OCI-LY3 (cell line): ENCODE results near the gene GHR.

Experiments
- H2AFZ ChIP-seq: fragments of 200-600, 300-600 bp; shearing (Covaris generic); 2 replicates; pipeline ENCODE4 v1.6.0; 2014; ENCODE audit warnings: antibody characterized with exemption, low read depth, low read length
- H3K27ac ChIP-seq: fragments of 200-600, 300-600 bp; sonication (generic); 2 replicates; pipeline ENCODE4 v1.5.1; 2014; ENCODE audit warnings: mild to moderate bottlenecking, low read length, moderate library complexity, mixed read lengths
- H3K27me3 ChIP-seq: fragments of 200-600, 300-600 bp; sonication (generic); 2 replicates; pipeline ENCODE4 v1.6.1; 2014; ENCODE audit warnings: low read depth, low read length, mixed read lengths
- H3K36me3 ChIP-seq: fragments of 200-600, 300-600 bp; sonication (generic); replicated peaks from 2 replicates; pipeline ENCODE3; 2014; ENCODE audit warnings: low read depth, low read length, mixed read lengths
- H3K4me1 ChIP-seq: fragments of 300-600, 200-600 bp; sonication (generic); 2 replicates; pipeline ENCODE4 v1.6.1; 2014; ENCODE audit warnings: low read length, mixed read lengths
- H3K4me2 ChIP-seq: fragments of 200-600, 300-600 bp; sonication (generic); 2 replicates; pipeline ENCODE4 v1.6.1; 2014; ENCODE audit warnings: low read length, mixed read lengths
- H3K4me3 ChIP-seq: fragments of 300-600, 200-600 bp; sonication (generic); 2 replicates; pipeline ENCODE4 v1.5.1; 2014; ENCODE audit warnings: antibody characterized with exemption, mild to moderate bottlenecking, low read length, moderate library complexity
- H3K79me2 ChIP-seq: fragments of 300-600, 200-600 bp; shearing (Covaris generic); 2 replicates; pipeline ENCODE4 v1.6.1; 2014; ENCODE audit warnings: mild to moderate bottlenecking, low read length, mixed read lengths
- H3K9ac ChIP-seq: fragments of 300-600, 200-600 bp; shearing (Covaris generic); 2 replicates; pipeline ENCODE4 v1.6.0; 2014; ENCODE audit warnings: mild to moderate bottlenecking, low read length, moderate library complexity
- H3K9me3 ChIP-seq: fragments of 200-600, 300-600 bp; shearing (Covaris generic); 2 replicates; pipeline ENCODE4 v1.6.1; 2014; ENCODE audit warnings: low read length, mixed read lengths; ENCODE audit not compliant: insufficient read depth
- H4K20me1 ChIP-seq: fragments of 200-600, 300-600 bp; sonication (generic); 2 replicates; pipeline ENCODE4 v1.6.1; 2016; ENCODE audit warnings: low read length, mixed read lengths; ENCODE audit not compliant: insufficient read depth
- CTCF ChIP-seq: fragments of 200-600, 300-600 bp; sonication (generic); IDR thresholded peaks from 2 replicates; pipeline ENCODE4 v1.5.1; 2014; ENCODE audit warnings: antibody characterized with exemption, low read length, low read depth
- EZH2phosphoT487 ChIP-seq: fragments of 200-600 bp; shearing (Covaris generic); IDR thresholded peaks from 2 replicates; pipeline ENCODE4 v1.6.1; 2018; ENCODE audit warnings: antibody characterized with exemption, mixed run types, low read depth

GHR gene

DNA sequence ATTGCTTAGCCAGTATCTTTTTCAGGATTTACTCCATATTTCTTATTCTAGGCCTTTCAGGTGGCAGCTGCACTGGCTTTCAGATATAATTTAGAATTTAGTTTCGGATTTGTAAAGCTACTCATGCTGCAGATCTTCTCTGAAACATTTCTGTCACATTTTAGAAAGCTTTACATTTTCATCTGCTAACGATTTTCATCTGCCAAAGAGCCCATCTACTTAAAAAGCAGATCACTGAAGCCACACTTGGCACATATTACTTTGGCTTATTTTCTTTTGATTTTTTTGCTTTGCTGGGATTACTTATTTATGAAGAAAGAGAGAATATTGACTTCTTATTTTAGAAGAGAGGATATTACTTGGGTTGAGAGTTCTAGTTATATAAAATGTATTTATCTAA lies 98.2 kb downstream of the GHR start:
- no peaks in the 10 kb centered on the region for H3K4me1 ChIP-seq
- H3K79me2 ChIP-seq, result no peaks in the 10 kb centered on the region
- H3K27ac ChIP-seq, result no peak overlapping the region
- no peaks in the 10 kb centered on the region for H3K27me3 ChIP-seq
- H3K9me3 ChIP-seq, result no peaks in the 10 kb centered on the region
- no peak overlapping the region for H2AFZ ChIP-seq
- no peak for TF ChIP-seq EZH2phosphoT487
- TF ChIP-seq CTCF, result no peak
- H3K4me2 ChIP-seq, result no peak overlapping the region
- no peak overlapping the region for H3K4me3 ChIP-seq
- H4K20me1 ChIP-seq, result no peaks in the 10 kb centered on the region
- H3K9ac ChIP-seq, result no peak overlapping the region
- H3K36me3 ChIP-seq, result no peaks in the 10 kb centered on the region

DNA sequence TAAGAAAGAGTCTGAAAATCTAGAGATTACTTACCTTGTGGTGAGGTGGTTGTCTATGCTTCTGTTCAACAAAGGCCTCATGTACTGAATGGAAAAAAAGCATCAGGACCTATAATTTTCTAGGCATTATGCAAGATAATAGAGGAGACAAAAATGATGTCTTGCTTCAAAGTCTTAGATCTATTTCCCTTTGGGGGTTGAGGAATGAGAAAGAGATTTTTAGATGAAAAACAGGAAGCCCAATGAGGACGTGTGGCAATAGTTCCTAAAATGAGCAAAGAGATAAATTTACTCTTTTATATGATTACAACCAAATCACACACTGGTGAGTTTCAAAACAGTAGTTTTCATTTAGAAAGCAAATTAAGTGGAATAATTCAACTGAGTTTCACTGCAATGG lies 99.5 kb downstream of the GHR start:
- H3K4me2 ChIP-seq, result no peak overlapping the region
- no peak overlapping the region for H3K27ac ChIP-seq
- H3K27me3 ChIP-seq, result no peaks in the 10 kb centered on the region
- no peaks in the 10 kb centered on the region for H3K4me1 ChIP-seq
- no peak overlapping the region for H3K4me3 ChIP-seq
- no peaks in the 10 kb centered on the region for H4K20me1 ChIP-seq
- TF ChIP-seq EZH2phosphoT487, result no peak
- no peak for TF ChIP-seq CTCF
- no peak overlapping the region for H3K9ac ChIP-seq
- no peaks in the 10 kb centered on the region for H3K36me3 ChIP-seq
- H2AFZ ChIP-seq, result no peak overlapping the region
- H3K79me2 ChIP-seq, result no peaks in the 10 kb centered on the region
- H3K9me3 ChIP-seq, result no peaks in the 10 kb centered on the region

DNA sequence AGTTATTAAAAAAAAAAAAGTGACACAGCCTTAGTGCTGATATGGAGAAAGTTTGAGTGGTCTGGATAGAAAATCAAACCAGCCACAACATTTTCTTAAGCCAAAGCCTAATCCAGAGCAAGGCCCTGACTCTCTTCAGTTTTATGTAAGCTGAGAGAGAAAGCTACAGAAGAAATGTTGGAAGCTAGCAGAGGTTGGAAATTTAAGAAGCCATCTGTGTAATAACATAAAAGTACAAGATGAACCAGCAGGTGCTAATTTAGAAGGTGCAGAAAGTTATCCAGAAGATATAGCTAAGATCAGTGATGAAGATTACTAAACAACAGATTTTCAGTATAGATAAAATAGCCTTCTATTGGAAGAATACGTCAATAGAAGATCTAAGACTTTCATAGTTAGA lies 102.9 kb downstream of the GHR start:
- no peak for TF ChIP-seq EZH2phosphoT487
- TF ChIP-seq CTCF, result no peak
- Histone ChIP-seq H3K4me2 (no peak overlapping the region), H3K4me3 (no peak overlapping the region), H3K27me3 (no peaks in the 10 kb centered on the region), H4K20me1 (no peaks in the 10 kb centered on the region), H3K9ac (no peak overlapping the region), H2AFZ (no peak overlapping the region), H3K4me1 (no peaks in the 10 kb centered on the region), H3K36me3 (no peaks in the 10 kb centered on the region), H3K9me3 (no peaks in the 10 kb centered on the region), H3K79me2 (no peaks in the 10 kb centered on the region), H3K27ac (no peak overlapping the region)

DNA sequence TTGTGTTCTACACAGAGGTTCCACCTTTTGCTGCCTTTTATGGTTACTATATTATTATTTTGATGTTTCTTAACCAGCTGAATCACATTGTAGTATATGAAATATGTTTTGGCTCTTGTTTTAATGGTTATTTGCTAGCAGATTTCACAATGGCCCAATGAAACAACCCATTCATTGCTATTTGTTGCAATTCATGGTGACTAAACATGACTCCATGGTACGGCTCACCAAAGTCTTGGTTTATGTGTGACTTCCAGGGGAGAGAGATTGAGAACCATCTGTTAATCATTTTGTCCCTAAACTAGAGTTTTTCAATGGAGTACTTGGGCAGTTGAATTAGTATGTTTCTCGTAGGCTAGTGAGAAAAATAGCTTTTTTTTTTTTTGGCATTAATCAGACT lies 108.4 kb downstream of the GHR start:
- Histone ChIP-seq H3K4me1 (no peaks in the 10 kb centered on the region), H2AFZ (no peak overlapping the region), H3K4me2 (no peak overlapping the region), H3K36me3 (no peaks in the 10 kb centered on the region), H3K79me2 (no peaks in the 10 kb centered on the region), H3K9ac (no peak overlapping the region), H3K27ac (no peak overlapping the region), H3K27me3 (no peaks in the 10 kb centered on the region), H3K9me3 (no peaks in the 10 kb centered on the region), H3K4me3 (no peak overlapping the region), H4K20me1 (no peaks in the 10 kb centered on the region)
- TF ChIP-seq EZH2phosphoT487 (no peak), CTCF (no peak)
